Right cardiac atrium (tissue), 5 donors: ENCODE results near the gene TAS2R4. TPM values are rescaled to one million over a fixed set of nuclear protein-coding genes. Genes with fewer than 3 reads are reported as not detected.
"Not testable (repeated sequence)": the region's sequence is repeated elsewhere in the genome, so short reads cannot be mapped to it uniquely, and the experiment has no call there.

ENCODE experiments used
- ATAC-seq, 2 donors: fragments of 200-7000 bp; cut with Tn5 transposase; one replicate each; pipeline versions ENCODE4 v1.8.0 to v1.9.1; 2020; ENCODE audit warnings: moderate library complexity in 2 of 2, mild to moderate bottlenecking in 1 of 2
- DNase-seq, 3 donors: peaks; one replicate each; pipeline ENCODE4 v3.0.0-alpha.2; 2020
- H3K27ac ChIP-seq: one replicate; pipeline ENCODE4 v1.5.1; 2013; ENCODE audit warnings: mild to moderate bottlenecking, low read length, control low read depth, moderate library complexity
- H3K27me3 ChIP-seq: one replicate; pipeline ENCODE4 v1.6.1; 2013; ENCODE audit not compliant: control insufficient read depth, insufficient read depth
- H3K4me1 ChIP-seq: one replicate; pipeline ENCODE4 v1.6.1; 2013; ENCODE audit warnings: low read length; ENCODE audit not compliant: control insufficient read depth, insufficient read depth
- H3K4me3 ChIP-seq: one replicate; pipeline ENCODE4 v1.5.1; 2013; ENCODE audit warnings: low read length, control low read depth
- H3K9me3 ChIP-seq: one replicate; pipeline ENCODE4 v1.6.1; 2013; ENCODE audit warnings: low read length; ENCODE audit not compliant: control insufficient read depth
- WGBS: extraction: QIAGEN DNeasy Blood & Tissue Kit; methylation state at CpG from one replicate; pipeline ENCODE4 v1.1.7; 2013; 5-methylcytosine and 5-hydroxymethylcytosine counted together
- intact Hi-C, 4 donors: fragments of 100-400 bp; cut with DNase I; formaldehyde crosslinking; loops; one replicate each; pipeline versions ENCODE4 v1.11.0 to v1.14.0; 2022 to 2023
- polyA plus RNA-seq: library from polyadenylated mRNA; stranded (reverse); fragments of 200-250 nt; gene quantifications from one replicate; pipeline ENCODE4 v1.2.3, GENCODE V29; 2013
- total RNA-seq, 4 donors: library from RNA; stranded (reverse); fragmentation: NEBNext Ultra II Directional; extraction: Animal tissue kit (Norgen Biotek cat#: 25700); gene quantifications; one replicate each; pipeline ENCODE4 v1.2.1, GENCODE V29; 2021
- donor health status: healthy with polysubstance abuse.
- donor health status: DM: no; HTN: yes; CAD: no.
- donor health status: DM: no; HTN: no; CAD: no.
- donor health status: DM: no; HTN: yes; CAD: no; lungs with severe emphysema.
- donor health status: DM: yes; HTN: yes; CAD: no.

TAS2R4 gene
- total and polyA plus RNA-seq, 5 donors: 0.27 to 1.0 (median 0.40) TPM

- intact Hi-C loops, H3K27ac ChIP-seq, H3K4me3 ChIP-seq, H3K4me1 ChIP-seq, H3K9me3 ChIP-seq, DNase-seq, H3K27me3 ChIP-seq, ATAC-seq: not testable (repeated sequence)
- 99% methylated on average over 10 of the region's 10 CpGs for WGBS
Measured at GRCh38 chr7:141751904-141752303, 24.6 kb upstream of the TAS2R4 start.

- 96% methylated on average over 13 of the region's 13 CpGs for WGBS
- Histone ChIP-seq H3K9me3 (peaks cover 5% of the 10 kb centered on the region), H3K27ac (no peak overlapping the region), H3K4me3 (no peak overlapping the region), H3K27me3 (no peaks in the 10 kb centered on the region), H3K4me1 (no peaks in the 10 kb centered on the region)
- ATAC-seq: no peak
- intact Hi-C loops: no loop called here
- DNase-seq: no peak
Measured at GRCh38 chr7:141752634-141753033, 23.8 kb upstream of the TAS2R4 start.

GRCh38 chr7:141754939-141755338, 21.5 kb upstream of the TAS2R4 start:
- no peak for ATAC-seq
- Histone ChIP-seq H3K27me3 (no peaks in the 10 kb centered on the region), H3K4me1 (no peaks in the 10 kb centered on the region), H3K4me3 (no peak overlapping the region), H3K27ac (no peak overlapping the region), H3K9me3 (peaks cover 5% of the 10 kb centered on the region)
- DNase-seq: no peak
- 90% methylated on average over 6 of the region's 6 CpGs for WGBS
- intact Hi-C loops: no loop called here

- ATAC-seq (no peak), DNase-seq (no peak)
- H3K9me3 ChIP-seq: no peaks in the 10 kb centered on the region
- intact Hi-C loops: no loop called here
- no peaks in the 10 kb centered on the region for H3K4me1 ChIP-seq
- WGBS: 96% methylated on average over 3 of the region's 3 CpGs
- H3K27me3 ChIP-seq: no peaks in the 10 kb centered on the region
- no peak within 1 kb of the TSS for H3K27ac ChIP-seq
- H3K4me3 ChIP-seq: no peak within 1 kb of the TSS
Measured at GRCh38 chr7:141763797-141764196, 12.7 kb upstream of the TAS2R4 start, which contains the start of gene TAS2R3. TAS2R3 (plus strand) TSS chr7:141764097; CDS start chr7:141764159, 62 bp downstream.

- H3K27ac ChIP-seq, H3K27me3 ChIP-seq, ATAC-seq, H3K4me3 ChIP-seq, H3K9me3 ChIP-seq, intact Hi-C loops, H3K4me1 ChIP-seq, DNase-seq: not testable (repeated sequence)
- 95% methylated on average over 3 of the region's 3 CpGs for WGBS
Measured at GRCh38 chr7:141770083-141770583, 6.3 kb upstream of the TAS2R4 start.

- 69% methylated on average over 13 of the region's 13 CpGs for WGBS
- ATAC-seq: peak; percentile 43 to 63
- intact Hi-C loops: no loop called here
Measured at GRCh38 chr7:141785706-141786552, 9.5 kb downstream of the TAS2R4 start.

GRCh38 chr7:141788296-141788695, 11.8 kb downstream of the TAS2R4 start:
- H3K9me3 ChIP-seq: no peaks in the 10 kb centered on the region
- intact Hi-C loops: no loop called here
- H3K4me3 ChIP-seq: no peak overlapping the region
- H3K4me1 ChIP-seq: no peaks in the 10 kb centered on the region
- no peak overlapping the region for H3K27ac ChIP-seq
- no peaks in the 10 kb centered on the region for H3K27me3 ChIP-seq
- 67% methylated on average over 2 of the region's 2 CpGs for WGBS
- DNase-seq (no peak), ATAC-seq (no peak)

More at GRCh38 chr7:141785706-141786552, 9.5 kb downstream of the TAS2R4 start:
- H3K4me1 ChIP-seq: no peaks in the 10 kb centered on the region
- H3K9me3 ChIP-seq: no peaks in the 10 kb centered on the region
- DNase-seq: no peak
- no peak overlapping the region for H3K27ac ChIP-seq
- no peak overlapping the region for H3K4me3 ChIP-seq
- no peaks in the 10 kb centered on the region for H3K27me3 ChIP-seq

GRCh38 chr7:141789917-141790316, 13.4 kb downstream of the TAS2R4 start, which contains the start of gene TAS2R5:
TAS2R5 (plus strand) TSS chr7:141790217; CDS start chr7:141790362, 145 bp downstream.
- WGBS: 84% methylated on average over 5 of the region's 5 CpGs
- H3K4me3 ChIP-seq: no peak within 1 kb of the TSS
- ATAC-seq (no peak), DNase-seq (no peak)
- intact Hi-C loops: no loop called here
- no peak within 1 kb of the TSS for H3K27ac ChIP-seq
- H3K4me1 ChIP-seq: no peaks in the 10 kb centered on the region
- H3K27me3 ChIP-seq: no peaks in the 10 kb centered on the region
- H3K9me3 ChIP-seq: no peaks in the 10 kb centered on the region

GRCh38 chr7:141792526-141792925, 16.1 kb downstream of the TAS2R4 start:
- H3K9me3 ChIP-seq: no peaks in the 10 kb centered on the region
- DNase-seq: no peak

GRCh38 chr7:141820067-141820466, 43.6 kb downstream of the TAS2R4 start:
- no peaks in the 10 kb centered on the region for H3K4me1 ChIP-seq
- H3K9me3 ChIP-seq: no peaks in the 10 kb centered on the region
- ATAC-seq (no peak), DNase-seq (no peak)
- H3K4me3 ChIP-seq: no peak overlapping the region
- WGBS: 84% methylated on average over 1 of the region's 1 CpG
- intact Hi-C loops: no loop called here
- H3K27ac ChIP-seq: no peak overlapping the region
- H3K27me3 ChIP-seq: no peaks in the 10 kb centered on the region

More at GRCh38 chr7:141792526-141792925, 16.1 kb downstream of the TAS2R4 start:
- intact Hi-C loops: no loop called here
- 88% methylated on average over 2 of the region's 2 CpGs for WGBS
- Histone ChIP-seq H3K4me1 (no peaks in the 10 kb centered on the region), H3K27me3 (no peaks in the 10 kb centered on the region), H3K27ac (no peak overlapping the region), H3K4me3 (no peak overlapping the region)
- no peak for ATAC-seq

GRCh38 chr7:141822432-141822831, 46.0 kb downstream of the TAS2R4 start:
- DNase-seq, H3K27me3 ChIP-seq, H3K4me3 ChIP-seq, ATAC-seq, H3K27ac ChIP-seq, intact Hi-C loops, H3K9me3 ChIP-seq, H3K4me1 ChIP-seq: not testable (repeated sequence)
